ENCODE data around the gene TSSK6.

- TF ChIP-seq POLR2A (IDR thresholded peaks at IDR 0.05; ENCODE audit: low read depth) = no peak
- TF ChIP-seq, protein P1, sequence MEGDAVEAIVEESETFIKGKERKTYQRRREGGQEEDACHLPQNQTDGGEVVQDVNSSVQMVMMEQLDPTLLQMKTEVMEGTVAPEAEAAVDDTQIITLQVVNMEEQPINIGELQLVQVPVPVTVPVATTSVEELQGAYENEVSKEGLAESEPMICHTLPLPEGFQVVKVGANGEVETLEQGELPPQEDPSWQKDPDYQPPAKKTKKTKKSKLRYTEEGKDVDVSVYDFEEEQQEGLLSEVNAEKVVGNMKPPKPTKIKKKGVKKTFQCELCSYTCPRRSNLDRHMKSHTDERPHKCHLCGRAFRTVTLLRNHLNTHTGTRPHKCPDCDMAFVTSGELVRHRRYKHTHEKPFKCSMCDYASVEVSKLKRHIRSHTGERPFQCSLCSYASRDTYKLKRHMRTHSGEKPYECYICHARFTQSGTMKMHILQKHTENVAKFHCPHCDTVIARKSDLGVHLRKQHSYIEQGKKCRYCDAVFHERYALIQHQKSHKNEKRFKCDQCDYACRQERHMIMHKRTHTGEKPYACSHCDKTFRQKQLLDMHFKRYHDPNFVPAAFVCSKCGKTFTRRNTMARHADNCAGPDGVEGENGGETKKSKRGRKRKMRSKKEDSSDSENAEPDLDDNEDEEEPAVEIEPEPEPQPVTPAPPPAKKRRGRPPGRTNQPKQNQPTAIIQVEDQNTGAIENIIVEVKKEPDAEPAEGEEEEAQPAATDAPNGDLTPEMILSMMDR (IDR thresholded peaks at IDR 0.05) = no peak
Observed at GRCh38 chr19:19558055-19558454, 42.7 kb upstream of the TSSK6 start.

All from esophagus muscularis mucosa (tissue), 3 donors.